Activated T-cell treated with anti-CD3 and anti-CD28 coated beads, Interleukin-2, amount 50 U/mL, for 72 hours (primary cell): ENCODE data around the gene DYNAP. TPM values are rescaled to one million over a fixed set of nuclear protein-coding genes. Genes with fewer than 3 reads are reported as not detected.

ENCODE experiments used
- ATAC-seq, 2 donors: fragments of 150-1000 bp; cut with Tn5 transposase; replicated peaks in 1 of 2; 2 replicates each; pipeline ENCODE4 v1.10.0; 2021; ENCODE audit warnings: moderate library complexity in 2 of 2, mild to moderate bottlenecking in 1 of 2
- DNase-seq, 2 donors: peaks; one replicate each; pipeline ENCODE4 v3.0.0; 2021 to 2022; ENCODE audit warnings: mixed read lengths in 1 of 2
- H3K27ac Mint-ChIP-seq: one replicate; pipeline ENCODE4 v1.8.0; 2022; ENCODE audit warnings: mild to moderate bottlenecking, moderate library complexity, mixed read lengths
- H3K27me3 Mint-ChIP-seq: one replicate; pipeline ENCODE4 v1.8.0; 2022; ENCODE audit warnings: low read depth, mixed read lengths
- H3K36me3 Mint-ChIP-seq, 2 donors: one replicate each; pipeline ENCODE4 v1.8.0; 2022; ENCODE audit warnings: mixed read lengths in 2 of 2, mild to moderate bottlenecking in 1 of 2; ENCODE audit not compliant: insufficient read depth in 2 of 2
- H3K4me1 Mint-ChIP-seq: one replicate; pipeline ENCODE4 v1.8.0; 2022; ENCODE audit warnings: low read depth, mixed read lengths
- H3K4me3 Mint-ChIP-seq, 2 donors: one replicate each; pipeline ENCODE4 v1.8.0; 2022; ENCODE audit warnings: mild to moderate bottlenecking in 2 of 2, mixed read lengths in 2 of 2, moderate library complexity in 2 of 2
- H3K9me3 Mint-ChIP-seq, 2 donors: one replicate each; pipeline ENCODE4 v1.8.0; 2022; ENCODE audit warnings: mixed read lengths in 2 of 2
- total RNA-seq, 2 donors: library from RNA; stranded (reverse); gene quantifications; one replicate each; pipeline ENCODE4 v1.2.3, GENCODE V29; 2022

Gene DYNAP, protein sequence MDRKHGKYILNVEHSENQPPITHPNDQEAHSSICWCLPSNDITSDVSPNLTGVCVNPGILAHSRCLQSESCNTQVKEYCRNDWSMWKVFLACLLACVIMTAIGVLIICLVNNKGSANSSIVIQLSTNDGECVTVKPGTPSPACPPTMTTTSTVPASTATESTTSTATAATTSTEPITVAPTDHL
- total RNA-seq, result not detected

DNA sequence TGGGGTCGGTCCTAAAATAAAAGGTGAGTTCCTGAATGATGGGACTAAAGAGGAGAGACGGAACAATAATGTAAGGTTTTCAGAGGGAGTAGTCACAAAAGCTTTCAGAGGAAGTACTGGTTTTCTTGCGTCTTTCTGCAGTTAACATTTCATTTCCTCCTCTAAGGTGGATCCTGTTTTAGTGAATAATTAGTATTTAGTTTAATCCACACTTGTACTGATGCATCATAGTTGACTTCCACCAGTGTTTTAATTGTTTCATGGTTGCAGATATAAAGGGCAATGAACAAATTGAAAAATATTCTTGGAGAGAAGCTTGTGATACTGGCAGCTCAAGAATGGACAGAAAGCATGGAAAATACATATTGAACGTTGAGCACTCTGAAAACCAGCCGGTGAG is at the start of gene DYNAP:
DYNAP (plus strand) TSS at position 301 of the 400 bp plus-strand sequence; CDS start at position 339, 38 bp downstream.
- H3K27ac Mint-ChIP-seq, result no peak within 1 kb of the TSS
- no peaks in the 10 kb centered on the region for H3K36me3 Mint-ChIP-seq
- DNase-seq (no peak), ATAC-seq (no peak)
- H3K4me1 Mint-ChIP-seq, result no peaks in the 10 kb centered on the region
- H3K4me3 Mint-ChIP-seq, result no peak within 1 kb of the TSS
- H3K27me3 Mint-ChIP-seq, result peaks cover 19% of the 10 kb centered on the region
- H3K9me3 Mint-ChIP-seq, result no peaks in the 10 kb centered on the region

DNA sequence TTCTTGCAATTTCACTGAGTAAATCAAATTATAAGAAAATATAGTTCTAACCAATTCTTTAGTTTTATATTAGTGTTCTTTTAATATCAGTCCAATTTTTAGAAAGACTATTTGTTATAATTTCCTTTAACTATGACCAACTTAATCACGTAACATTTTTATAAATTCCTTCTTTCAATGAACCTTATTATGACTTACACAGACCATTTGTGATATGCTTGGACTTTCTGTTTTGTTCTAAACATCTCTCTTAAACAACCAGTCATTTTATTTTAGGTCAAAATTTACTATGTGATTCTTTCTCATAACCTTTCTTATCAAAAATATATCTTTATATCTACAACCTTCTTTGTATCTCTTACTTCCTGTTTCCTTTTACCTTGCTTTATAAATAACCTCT is 39.5 kb upstream of the DYNAP start:
- H3K27me3 Mint-ChIP-seq, result no peaks in the 10 kb centered on the region
- no peak overlapping the region for H3K27ac Mint-ChIP-seq
- H3K4me3 Mint-ChIP-seq, result no peak overlapping the region
- no peaks in the 10 kb centered on the region for H3K4me1 Mint-ChIP-seq
- ATAC-seq, result no peak
- H3K36me3 Mint-ChIP-seq, result no peaks in the 10 kb centered on the region
- no peak for DNase-seq
- H3K9me3 Mint-ChIP-seq, result peaks cover 0 to 2% of the 10 kb centered on the region in 2 donors

DNA sequence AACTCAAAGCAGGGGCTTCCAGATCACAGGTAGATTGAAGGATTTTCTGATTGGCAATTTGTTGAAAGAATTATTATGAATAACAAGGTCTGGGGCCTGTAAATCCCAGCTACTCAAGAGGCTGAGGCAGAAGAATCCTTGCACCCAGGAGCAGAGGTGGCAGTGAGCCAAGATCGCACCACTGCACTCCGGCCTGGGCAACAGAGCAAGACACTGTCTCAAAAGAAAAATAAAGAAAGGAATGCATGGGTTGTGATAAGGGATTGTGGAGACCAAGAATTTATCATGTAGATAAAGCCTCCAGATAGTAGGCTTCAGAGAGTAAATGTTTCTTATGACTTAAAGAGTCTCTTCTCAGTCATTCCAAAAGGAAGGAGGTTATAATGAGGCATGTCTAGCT is 35.8 kb upstream of the DYNAP start:
- H3K4me3 Mint-ChIP-seq, result no peak overlapping the region
- peaks cover 0 to 2% of the 10 kb centered on the region in 2 donors for H3K9me3 Mint-ChIP-seq
- no peak for DNase-seq
- H3K27ac Mint-ChIP-seq, result no peak overlapping the region
- H3K4me1 Mint-ChIP-seq, result no peaks in the 10 kb centered on the region
- H3K36me3 Mint-ChIP-seq, result no peaks in the 10 kb centered on the region
- no peak for ATAC-seq
- H3K27me3 Mint-ChIP-seq, result peaks cover 5% of the 10 kb centered on the region

DNA sequence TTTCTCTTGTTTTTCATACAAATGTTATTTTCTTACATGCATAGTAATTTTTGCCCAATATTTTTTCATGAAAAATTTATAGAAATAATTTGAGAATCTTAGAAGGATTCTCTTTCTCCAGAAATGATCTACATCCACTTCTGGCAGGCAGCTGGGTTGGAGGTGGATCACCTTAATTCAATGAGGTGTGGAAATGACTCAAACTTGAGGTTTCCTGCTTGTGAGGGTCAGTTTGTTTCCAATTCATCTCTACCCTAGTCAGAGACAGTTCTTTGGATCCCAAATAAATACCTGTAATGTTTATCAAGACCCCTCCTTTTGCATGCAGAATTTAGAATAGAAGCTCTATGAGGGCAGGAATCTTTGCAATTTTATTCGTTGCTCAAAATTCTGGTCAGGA is 35.0 kb upstream of the DYNAP start:
- Mint-ChIP-seq H3K27ac (no peak overlapping the region), H3K4me1 (no peaks in the 10 kb centered on the region), H3K4me3 (no peak overlapping the region), H3K36me3 (no peaks in the 10 kb centered on the region), H3K27me3 (peaks cover 5% of the 10 kb centered on the region), H3K9me3 (peaks cover 0 to 2% of the 10 kb centered on the region in 2 donors)
- no peak for DNase-seq
- no peak for ATAC-seq

DNA sequence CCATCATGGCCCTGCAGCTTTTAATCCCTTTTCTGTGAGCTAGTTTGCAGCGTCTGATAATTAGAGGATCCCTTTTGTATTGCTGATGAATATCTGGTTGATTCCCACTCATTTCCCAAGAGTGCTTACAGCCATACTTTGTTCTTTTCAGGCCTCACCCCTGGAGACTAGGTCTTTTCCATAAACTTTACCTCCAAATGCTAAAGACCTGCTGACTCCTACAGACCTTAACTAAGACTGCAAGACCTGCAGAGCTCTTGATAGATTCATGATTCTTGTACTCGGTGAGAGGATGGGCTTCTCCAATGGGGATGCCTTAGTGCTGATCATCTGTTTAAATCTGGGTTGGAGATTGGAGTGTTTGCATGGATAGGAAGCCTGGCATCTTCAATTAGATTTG is 33.1 kb upstream of the DYNAP start:
- peaks cover 5% of the 10 kb centered on the region for H3K27me3 Mint-ChIP-seq
- H3K27ac Mint-ChIP-seq, result no peak overlapping the region
- DNase-seq, result no peak
- H3K4me3 Mint-ChIP-seq, result no peak overlapping the region
- no peaks in the 10 kb centered on the region for H3K4me1 Mint-ChIP-seq
- H3K36me3 Mint-ChIP-seq, result no peaks in the 10 kb centered on the region
- no peak for ATAC-seq
- H3K9me3 Mint-ChIP-seq, result no peaks in the 10 kb centered on the region

DNA sequence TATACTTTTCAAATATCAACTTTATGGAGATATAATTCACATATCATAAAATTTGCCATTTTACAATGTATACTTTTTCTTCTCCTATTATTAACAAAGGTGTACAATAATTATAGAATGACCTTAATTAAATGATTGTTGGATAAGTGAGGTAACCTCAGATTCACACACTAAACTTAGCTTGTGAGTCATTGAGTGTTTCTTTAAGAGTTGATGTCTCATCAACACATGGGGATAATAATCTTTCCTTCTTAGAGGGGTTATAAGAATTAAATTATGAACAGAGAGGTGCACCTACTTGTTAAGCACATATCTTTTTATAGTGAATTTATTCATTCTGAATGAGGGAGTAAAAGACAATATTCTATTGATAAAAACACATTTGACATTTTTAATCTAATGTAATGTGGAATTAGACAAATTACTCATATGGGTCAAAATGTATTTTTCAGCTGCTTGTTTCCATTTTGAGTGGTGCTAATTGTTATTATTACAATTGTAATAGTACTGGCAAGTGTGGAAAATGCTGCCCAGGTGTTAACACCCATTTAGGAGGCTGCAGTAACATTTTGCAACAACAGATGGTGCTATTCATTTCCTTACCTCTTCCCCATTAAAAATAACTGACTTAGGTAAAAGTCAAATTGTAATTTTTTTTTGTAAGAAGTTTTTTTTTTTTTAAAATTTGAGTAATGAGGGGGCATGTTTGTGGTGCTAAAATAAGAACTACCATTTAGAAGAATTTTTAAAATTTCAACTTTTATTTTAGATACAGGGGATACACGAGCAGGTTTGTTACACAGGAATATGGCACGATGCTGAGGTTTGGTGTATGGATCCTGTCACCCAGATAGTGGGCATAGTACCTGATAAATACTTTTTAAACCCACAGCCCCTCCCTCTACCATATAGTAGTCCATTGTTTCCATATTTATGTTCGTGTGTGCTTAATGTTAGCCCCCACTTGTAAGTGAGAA is 32.1 kb upstream of the DYNAP start:
- peak in 1 of 2 donors; percentile 5 for DNase-seq
- no peak for ATAC-seq

DNA sequence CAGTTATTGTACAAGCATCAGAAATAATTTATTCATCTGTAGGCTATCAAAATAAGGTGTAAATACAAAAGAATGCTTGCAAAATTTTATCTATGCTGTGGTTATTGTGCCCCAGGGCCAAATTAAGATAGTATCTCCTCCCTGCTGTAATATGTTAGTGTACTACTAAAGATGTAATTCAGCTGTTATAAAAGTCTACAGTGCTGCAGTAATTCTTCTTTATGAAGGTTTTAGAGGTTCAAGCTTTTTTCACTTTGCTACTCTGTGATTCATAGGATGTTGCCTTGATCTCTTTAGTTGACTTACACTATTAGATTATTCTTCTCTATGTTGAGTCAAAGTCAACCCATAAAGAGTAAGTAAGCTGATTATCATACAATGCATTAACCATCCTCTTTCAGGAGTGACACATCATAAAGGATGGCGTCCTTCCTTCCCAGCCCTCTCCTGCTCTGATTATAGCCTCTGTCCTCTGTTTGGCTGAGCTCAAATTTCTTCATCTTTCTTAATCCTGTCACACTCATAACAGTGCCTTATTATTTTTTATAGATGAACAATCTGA is 29.3 kb upstream of the DYNAP start:
- no peaks in the 10 kb centered on the region for H3K36me3 Mint-ChIP-seq
- no peaks in the 10 kb centered on the region for H3K9me3 Mint-ChIP-seq
- ATAC-seq (no peak), DNase-seq (no peak)
- H3K4me3 Mint-ChIP-seq, result no peak overlapping the region
- H3K4me1 Mint-ChIP-seq, result no peaks in the 10 kb centered on the region
- H3K27ac Mint-ChIP-seq, result no peak overlapping the region
- H3K27me3 Mint-ChIP-seq, result peaks cover 5% of the 10 kb centered on the region

More for the DNA sequence above, 32.1 kb upstream of the DYNAP start:
- Mint-ChIP-seq H3K36me3 (no peaks in the 10 kb centered on the region), H3K9me3 (no peaks in the 10 kb centered on the region), H3K4me3 (no peak overlapping the region), H3K27ac (no peak overlapping the region), H3K4me1 (no peaks in the 10 kb centered on the region), H3K27me3 (peaks cover 5% of the 10 kb centered on the region)

DNA sequence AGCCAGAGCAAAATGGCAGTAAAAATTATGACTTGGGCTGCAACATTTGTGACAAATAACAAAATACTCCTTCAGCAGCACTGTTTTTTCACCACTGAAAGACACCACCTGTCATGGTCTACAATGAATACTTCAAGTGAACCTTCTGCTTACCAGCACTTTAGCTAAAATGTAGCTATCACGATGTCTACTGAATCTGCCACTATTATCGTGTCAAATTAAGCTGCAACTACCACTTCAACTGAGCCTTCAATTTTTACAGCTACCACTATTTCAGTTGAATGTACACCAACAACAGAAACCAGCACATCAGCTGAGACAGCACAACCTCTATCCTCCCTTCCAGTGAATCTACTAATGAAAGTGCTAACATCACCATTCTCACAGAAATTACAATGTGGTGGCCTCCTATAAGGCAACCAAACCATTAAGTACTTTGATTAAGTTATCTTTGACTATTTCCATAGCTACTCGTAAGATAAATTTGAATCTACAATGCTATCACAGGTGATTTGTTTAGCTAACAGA is 10.8 kb upstream of the DYNAP start:
- Mint-ChIP-seq H3K27ac (no peak overlapping the region), H3K27me3 (no peaks in the 10 kb centered on the region), H3K36me3 (no peaks in the 10 kb centered on the region), H3K9me3 (peaks cover 0 to 2% of the 10 kb centered on the region in 2 donors), H3K4me1 (no peaks in the 10 kb centered on the region), H3K4me3 (no peak overlapping the region)
- DNase-seq, result no peak
- no peak for ATAC-seq

DNA sequence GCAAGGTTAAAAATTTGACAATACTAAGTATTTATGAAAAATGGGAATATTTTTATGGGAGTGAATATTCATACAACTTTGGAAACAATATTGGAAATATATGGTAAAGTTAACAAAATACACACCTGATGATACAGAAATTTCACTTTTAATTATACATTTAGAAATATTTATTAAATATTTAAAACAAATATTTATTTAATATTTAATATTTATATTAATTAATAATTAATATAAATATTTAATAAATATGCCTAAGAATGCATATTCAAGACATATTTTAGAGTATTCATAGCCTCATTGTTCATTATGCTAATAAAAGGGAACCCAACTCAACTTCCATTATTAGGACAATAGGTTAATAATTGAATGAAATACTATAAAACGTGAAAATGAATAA is 7.0 kb upstream of the DYNAP start:
- no peaks in the 10 kb centered on the region for H3K4me1 Mint-ChIP-seq
- ATAC-seq (no peak), DNase-seq (no peak)
- H3K4me3 Mint-ChIP-seq, result no peak overlapping the region
- H3K36me3 Mint-ChIP-seq, result no peaks in the 10 kb centered on the region
- no peak overlapping the region for H3K27ac Mint-ChIP-seq
- H3K9me3 Mint-ChIP-seq, result no peaks in the 10 kb centered on the region
- H3K27me3 Mint-ChIP-seq, result no peaks in the 10 kb centered on the region

DNA sequence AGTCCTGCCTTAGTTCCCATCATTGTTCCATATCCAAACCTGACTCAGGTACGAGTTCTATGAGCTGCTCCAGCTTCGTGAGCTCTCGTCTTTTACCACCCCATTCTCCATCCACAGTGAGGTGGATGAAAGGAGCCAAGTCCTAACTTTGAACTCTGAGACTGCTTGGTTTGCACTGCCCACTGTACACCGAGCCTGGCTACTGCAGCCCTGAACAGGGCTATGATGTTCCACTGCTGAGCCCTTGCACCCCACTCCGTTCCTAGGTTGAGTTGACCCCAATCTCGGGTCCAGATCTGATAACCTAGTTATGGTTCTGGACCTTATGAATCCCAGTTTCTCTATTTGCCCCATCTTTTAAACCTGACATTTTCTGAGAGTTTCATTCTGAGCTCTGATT is 5.3 kb upstream of the DYNAP start:
- no peak for DNase-seq
- ATAC-seq, result no peak
- Mint-ChIP-seq H3K27ac (no peak overlapping the region), H3K9me3 (no peaks in the 10 kb centered on the region), H3K4me1 (no peaks in the 10 kb centered on the region), H3K27me3 (peaks cover 8% of the 10 kb centered on the region), H3K36me3 (no peaks in the 10 kb centered on the region), H3K4me3 (no peak overlapping the region)

DNA sequence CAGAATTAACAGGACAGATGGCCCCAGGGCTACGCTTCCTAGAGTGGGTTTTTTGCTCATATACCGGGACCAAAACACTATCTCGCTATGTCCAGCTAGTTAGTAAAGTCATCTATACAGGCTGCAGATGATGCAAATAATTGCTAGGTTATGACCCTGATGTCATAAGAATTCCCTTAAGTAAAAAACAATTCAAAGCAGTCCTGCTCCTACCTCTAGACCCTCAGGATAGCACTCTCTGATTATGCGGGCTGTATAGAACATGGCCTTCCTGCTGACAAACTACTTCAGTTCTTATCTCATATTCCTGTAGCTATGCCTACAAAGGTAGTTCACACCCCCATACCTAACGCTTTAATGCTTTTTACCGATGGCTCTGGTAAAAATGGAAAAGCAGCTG is 13.2 kb downstream of the DYNAP start:
- no peaks in the 10 kb centered on the region for H3K4me1 Mint-ChIP-seq

DNA sequence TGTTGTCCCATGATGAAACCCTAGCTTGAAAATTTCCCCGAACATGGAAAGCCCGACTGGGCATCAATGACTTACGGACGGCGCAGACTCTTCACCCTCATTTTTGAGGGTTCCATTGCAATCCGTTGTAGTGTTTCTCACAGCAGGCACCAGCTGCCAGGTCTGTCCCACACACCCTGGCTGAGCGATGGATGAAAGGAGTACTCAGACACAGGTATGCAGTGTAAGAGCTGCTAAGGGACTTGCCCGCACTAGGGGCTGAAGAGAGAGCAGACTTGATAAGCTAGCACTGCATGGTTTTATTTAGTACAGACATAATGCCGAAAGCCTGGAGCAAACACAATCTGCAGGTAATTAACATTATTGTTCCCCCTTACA is 15.8 kb downstream of the DYNAP start:
- no peaks in the 10 kb centered on the region for H3K36me3 Mint-ChIP-seq
- no peak for ATAC-seq
- H3K27ac Mint-ChIP-seq, result no peak overlapping the region
- H3K9me3 Mint-ChIP-seq, result no peaks in the 10 kb centered on the region
- no peaks in the 10 kb centered on the region for H3K4me1 Mint-ChIP-seq
- H3K4me3 Mint-ChIP-seq, result no peak overlapping the region
- DNase-seq, result no peak
- no peaks in the 10 kb centered on the region for H3K27me3 Mint-ChIP-seq

More for the DNA sequence above, 13.2 kb downstream of the DYNAP start:
- Mint-ChIP-seq H3K9me3 (no peaks in the 10 kb centered on the region), H3K36me3 (no peaks in the 10 kb centered on the region), H3K27me3 (no peaks in the 10 kb centered on the region), H3K4me3 (no peak overlapping the region), H3K27ac (no peak overlapping the region)
- DNase-seq, result no peak
- ATAC-seq, result no peak
